DMS 273 (cell line): Measurements from ENCODE around the gene SPATA19.

Experiments used
- DNase-seq: peaks from one replicate; lab custom pipeline; 2025; ENCODE audit not compliant: unreplicated experiment; lab: John Stamatoyannopoulos, UW

The SPATA19 gene

DNA sequence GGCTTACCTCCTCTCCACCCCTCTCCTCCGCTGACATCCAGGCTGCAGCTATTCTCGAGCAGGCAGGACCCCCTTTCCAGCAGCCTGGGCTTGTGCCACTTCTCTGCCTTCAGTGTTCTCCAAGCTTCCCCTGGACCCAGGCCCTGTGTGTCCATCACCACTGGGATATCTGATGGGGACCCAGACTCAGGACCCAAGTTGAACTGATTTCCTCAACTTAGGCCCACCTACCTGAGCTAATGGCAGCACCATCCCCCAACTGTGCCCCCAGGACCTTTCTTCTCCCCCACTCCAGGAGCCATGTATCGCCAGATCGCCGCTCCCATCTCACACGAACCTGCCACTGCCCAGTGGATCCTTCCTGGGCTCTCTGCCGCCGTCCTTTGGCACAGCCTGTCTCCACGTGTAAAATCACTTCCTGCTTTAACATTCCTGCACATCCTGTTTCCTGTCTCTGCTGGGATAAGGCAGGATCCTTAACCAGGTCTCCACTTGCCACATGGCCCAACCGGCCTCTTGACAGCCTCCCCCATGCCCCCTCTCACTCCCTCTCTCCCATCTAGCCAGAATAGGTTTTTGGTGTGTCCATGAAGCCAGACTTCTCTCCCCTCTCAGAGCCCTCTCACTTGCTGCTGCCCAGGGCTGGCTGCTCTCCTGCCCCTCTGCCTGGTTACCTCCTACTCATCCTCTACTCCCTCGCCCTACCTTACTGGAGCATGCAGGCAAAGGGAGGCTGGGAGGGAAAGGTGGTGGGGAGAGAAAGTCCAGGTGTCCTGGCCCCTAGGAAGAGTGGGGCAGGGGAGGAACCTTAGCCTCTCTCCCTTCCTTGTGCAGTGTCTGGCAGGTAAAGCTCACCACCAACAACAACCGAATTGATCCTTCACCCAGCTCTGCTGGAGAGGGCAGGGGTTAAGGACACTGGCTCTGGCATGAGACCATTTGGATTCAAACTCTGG lies 9.4 kb downstream of the SPATA19 start:
- peak; percentile 2 for DNase-seq

DNA sequence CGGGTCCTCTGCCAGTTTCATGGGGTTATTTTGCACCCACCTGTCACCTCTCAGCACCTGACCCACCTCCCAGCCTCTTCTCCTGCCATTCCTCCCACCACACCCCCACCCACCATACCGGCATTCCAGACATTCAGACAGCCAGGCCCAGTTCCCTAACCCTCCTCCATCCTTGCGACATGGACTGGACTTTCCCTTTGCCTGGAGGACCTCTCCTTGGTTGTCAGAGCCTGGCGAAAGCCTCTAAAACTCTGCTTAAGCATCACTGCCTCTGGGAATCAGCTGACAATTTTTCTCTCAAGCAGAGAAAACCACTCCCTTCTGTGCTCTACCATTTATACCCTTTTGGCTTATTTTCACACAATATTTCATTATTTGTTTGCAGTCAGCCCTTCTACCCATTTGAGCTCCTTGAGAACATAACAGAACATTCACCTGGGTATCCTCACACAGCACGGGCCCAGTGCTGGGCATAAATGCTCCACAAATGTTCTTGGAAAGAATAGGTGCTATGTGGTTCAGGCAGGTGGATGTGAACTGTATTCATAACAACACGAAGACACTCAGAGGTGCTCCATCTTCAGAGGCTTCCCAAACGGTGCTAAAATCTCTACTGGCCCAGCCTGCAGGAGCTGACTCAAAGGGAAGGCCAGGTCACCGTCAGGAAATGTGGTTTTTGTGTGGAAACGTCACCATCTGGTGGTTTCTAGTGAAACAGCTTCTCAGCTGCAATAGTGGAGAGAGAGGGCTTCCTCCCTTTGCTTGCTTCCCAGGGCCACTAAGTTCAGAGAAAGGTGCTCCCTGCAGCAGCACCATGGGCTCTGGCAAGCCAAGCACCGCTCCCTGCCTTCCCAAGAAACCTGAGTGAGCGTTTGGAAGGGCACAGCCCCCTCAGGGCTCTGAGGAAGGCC lies 10.4 kb downstream of the SPATA19 start:
- DNase-seq = peak; percentile 80

DNA sequence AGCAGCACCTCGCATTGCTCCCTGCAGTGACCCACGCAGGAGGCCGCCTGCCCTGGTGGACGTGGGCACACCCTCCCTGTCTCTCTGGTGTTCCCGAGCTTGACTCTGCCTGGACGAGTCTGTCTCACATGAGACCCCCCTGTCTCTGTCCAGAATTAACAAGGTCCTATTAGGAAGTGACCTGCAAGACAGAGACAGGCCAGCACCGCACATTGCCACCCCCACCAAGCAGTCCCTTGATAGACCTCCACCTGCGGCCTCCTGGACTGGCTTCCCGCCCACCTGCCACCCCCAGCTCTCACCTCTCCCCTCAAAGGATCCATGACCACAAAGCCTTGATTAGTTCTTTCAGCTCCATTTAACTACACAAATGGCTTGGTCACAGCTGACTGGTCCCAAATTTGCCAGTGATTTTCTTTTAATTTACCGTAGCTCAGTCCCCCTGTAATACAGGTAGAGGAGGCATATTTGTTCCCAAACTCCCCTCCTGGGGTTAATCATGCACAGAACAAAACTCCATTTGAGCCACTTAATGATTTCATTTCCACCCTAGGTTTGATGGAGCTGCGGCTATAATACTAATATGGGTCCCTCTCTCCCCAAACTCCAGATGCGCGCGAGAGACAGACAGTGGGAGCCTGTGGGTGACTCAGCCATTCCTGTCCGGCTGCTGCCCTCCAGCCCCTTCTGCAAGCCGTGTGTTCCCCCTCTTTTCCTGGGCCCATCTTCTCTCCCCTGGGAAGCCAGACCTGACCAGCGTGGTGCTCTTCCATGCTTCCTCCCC lies 11.2 kb downstream of the SPATA19 start:
- peak; percentile 6 for DNase-seq

- peak; percentile 71 for DNase-seq
Observed at GRCh38 chr11:133832991-133833897, 12.1 kb downstream of the SPATA19 start.

- DNase-seq = peak; percentile 28
Observed at GRCh38 chr11:133832096-133832990, 13.0 kb downstream of the SPATA19 start.

GRCh38 chr11:133830931-133831907 lies 14.1 kb downstream of the SPATA19 start:
- DNase-seq = peak; percentile 61

- DNase-seq = no peak
Observed at GRCh38 chr11:133829566-133829965, 15.7 kb downstream of the SPATA19 start.

DNA sequence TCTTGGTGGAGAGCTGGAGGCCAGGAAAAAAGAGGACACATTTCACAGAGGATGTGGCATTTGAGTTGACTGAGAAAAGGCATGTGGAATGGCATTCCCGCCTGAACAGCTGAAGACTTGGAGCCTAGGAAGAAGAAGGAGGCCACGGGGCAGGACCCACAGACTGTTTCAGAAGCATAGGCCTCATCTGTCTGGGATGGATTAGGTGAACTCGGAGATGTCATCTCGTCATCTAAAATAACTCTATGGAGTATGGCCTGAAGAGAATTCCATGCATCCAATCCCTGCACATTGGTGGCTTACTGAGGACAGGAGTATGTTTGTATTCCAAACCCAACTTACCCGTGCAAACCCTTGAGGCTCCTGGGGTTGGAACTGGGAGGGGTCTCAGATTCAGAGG lies 16.4 kb downstream of the SPATA19 start:
- no peak for DNase-seq

- DNase-seq = no peak
Observed at GRCh38 chr11:133827556-133827955, 17.8 kb downstream of the SPATA19 start.

DNA sequence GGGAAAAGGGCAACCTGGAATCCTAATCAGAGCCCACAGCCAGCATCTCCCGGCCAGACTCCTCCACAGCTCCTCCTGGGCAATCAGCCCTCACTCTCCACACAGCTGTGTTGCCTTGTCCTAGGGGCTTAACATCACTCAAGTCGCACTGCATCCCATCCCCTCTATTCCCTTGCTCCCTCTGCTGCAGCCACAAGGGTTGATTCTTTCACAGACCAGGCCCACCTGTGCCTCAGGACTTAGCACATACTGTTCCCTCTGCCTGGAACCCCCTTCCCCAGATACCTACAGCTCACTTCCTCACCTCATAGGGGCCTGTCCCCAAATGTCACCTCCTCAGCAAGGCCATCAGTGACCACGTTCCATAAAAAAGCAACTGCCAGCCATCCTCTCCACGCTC lies 18.4 kb downstream of the SPATA19 start:
- no peak for DNase-seq

DNA sequence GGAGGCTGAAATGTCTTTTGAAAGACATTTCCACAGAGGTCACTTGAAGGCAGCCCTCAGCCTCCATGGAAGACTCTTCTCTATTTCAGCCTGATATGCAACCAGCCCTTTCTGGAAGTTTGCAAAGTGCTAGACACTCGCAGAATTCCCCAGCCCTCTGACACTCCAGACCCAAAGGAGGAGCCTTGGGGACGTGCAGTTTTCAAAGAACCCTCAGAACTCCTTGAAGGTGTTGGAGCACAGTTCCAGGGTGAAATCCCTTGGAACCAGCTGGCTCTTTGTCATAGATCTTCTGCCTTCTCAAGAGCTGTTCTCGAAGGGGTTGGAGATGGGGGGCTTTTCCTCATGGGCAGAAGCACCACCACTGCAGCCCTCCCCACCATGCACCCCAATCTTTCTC lies 19.6 kb downstream of the SPATA19 start:
- DNase-seq = no peak

GRCh38 chr11:133825156-133825555 lies 20.2 kb downstream of the SPATA19 start:
- no peak for DNase-seq

GRCh38 chr11:133824593-133824992 lies 20.7 kb downstream of the SPATA19 start:
- no peak for DNase-seq

GRCh38 chr11:133823614-133824013 lies 21.7 kb downstream of the SPATA19 start:
- DNase-seq = no peak

- DNase-seq = no peak
Observed at GRCh38 chr11:133823211-133823610, 22.1 kb downstream of the SPATA19 start.

DNA sequence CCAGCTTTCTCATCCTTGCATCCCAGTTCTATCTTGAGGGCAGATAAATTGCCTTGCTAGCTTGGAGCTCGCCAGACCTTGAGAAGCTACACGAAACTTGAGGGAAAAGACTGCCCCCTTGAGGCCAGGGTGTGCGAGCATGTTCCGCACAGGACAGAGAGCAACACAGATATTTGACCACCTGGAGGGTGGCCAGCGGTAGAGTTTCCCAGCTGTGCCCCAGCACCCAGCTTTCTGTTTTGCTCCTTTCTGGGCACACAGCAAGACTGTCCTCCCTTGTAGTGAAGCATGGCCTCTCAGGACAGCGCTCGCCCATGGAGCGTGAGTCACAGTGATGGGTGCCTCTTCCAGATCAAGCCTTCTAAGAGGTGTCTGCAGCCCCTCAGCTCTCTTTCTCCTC lies 23.5 kb downstream of the SPATA19 start:
- DNase-seq = peak; percentile 86

DNA sequence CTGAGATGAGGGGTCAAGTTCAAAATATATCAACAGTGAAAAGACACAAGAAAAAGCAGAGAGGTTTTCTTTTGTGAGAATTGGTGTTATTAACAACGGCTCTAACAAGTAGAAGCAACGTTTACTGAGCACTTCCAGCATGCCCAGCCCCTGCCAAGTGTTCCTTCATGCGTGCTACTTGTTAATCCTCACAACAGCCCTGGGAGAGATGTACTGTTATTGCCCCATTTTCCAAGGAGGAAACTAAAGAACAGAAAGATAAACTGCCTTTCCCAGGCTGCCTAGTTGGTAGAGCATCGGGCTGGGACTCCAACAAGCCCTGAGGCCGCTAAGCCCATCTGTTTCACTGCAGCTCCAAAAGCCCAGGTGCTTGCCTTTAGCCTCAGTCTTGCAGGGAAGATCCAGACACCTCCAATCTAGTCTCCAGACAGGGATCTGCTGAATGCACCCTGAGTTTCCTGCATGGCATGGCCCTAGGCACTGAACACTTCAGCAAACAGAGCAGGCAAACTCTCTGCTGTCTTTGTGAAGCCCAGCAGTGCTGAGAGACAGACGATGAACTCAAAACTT lies 25.5 kb downstream of the SPATA19 start:
- peak; percentile 15 for DNase-seq
